ENCODE data around the gene KISS1R. TPM values are rescaled to one million over a fixed set of nuclear protein-coding genes. Genes with fewer than 3 reads are reported as not detected.

KISS1R gene
- polyA plus RNA-seq, 1 donor (not counting 4 experiments of a cell fraction or from before 2014, with no cell fraction given): not detected

GRCh38 chr19:875265-875879 lies 41.8 kb upstream of the KISS1R start:
- DNase-seq (ENCODE audit: low read depth, low spot score) (no peak), FAIRE-seq (no peak)
- H3K4me3 ChIP-seq (ENCODE audit: control insufficient read depth in 2 of 3, extremely low read depth in 1 of 3, insufficient read depth in 2 of 3, low read depth in 1 of 3, low read length in 3 of 3): no peak overlapping the region
- H3K4me2 ChIP-seq (ENCODE audit: control insufficient read depth, extremely low read depth, insufficient read depth, low read depth, low read length): no peak overlapping the region
- H4K20me1 ChIP-seq (ENCODE audit: control insufficient read depth, extremely low read depth, insufficient read depth, low read length): no peaks in the 10 kb centered on the region
- dilution Hi-C loops (cut with MboI; ENCODE audit: extremely low pct_ligation_motif_present, low sequenced_read_pairs): no loop called here
- H3K4me1 ChIP-seq (ENCODE audit: control insufficient read depth, extremely low read depth, insufficient read depth, low read length): peaks cover 15% of the 10 kb centered on the region
- H3K9ac ChIP-seq (ENCODE audit: control insufficient read depth, extremely low read depth, insufficient read depth, low read length): no peak overlapping the region
- H3K27me3 ChIP-seq (ENCODE audit: control insufficient read depth, extremely low read depth, insufficient read depth, low read length): no peaks in the 10 kb centered on the region
- no peaks in the 10 kb centered on the region for H3K9me1 ChIP-seq (ENCODE audit: control insufficient read depth, extremely low read depth, insufficient read depth, low read length)
- H2AFZ ChIP-seq (ENCODE audit: control insufficient read depth, low read length): no peak overlapping the region
- no peaks in the 10 kb centered on the region for H3K9me3 ChIP-seq (ENCODE audit: control insufficient read depth, low read depth, low read length)
- H3K36me3 ChIP-seq (ENCODE audit: control insufficient read depth in 2 of 2, extremely low read depth in 1 of 2, insufficient read depth in 2 of 2, low read length in 2 of 2): peaks cover 8 to 18% of the 10 kb centered on the region in 2 experiments
- no peak for TF ChIP-seq CTCF (optimal IDR thresholded peaks at IDR 0.05 in 1 of 3, IDR thresholded peaks at IDR 0.05 in 1 of 3, conservative IDR thresholded peaks at IDR 0.05 in 1 of 3; ENCODE audit: extremely low read depth in 1 of 3, insufficient read depth in 2 of 3, low read length in 3 of 3)
- TF ChIP-seq EZH2 (IDR thresholded peaks at IDR 0.05; ENCODE audit: low read length): no peak
- no peak overlapping the region for H3K27ac ChIP-seq (ENCODE audit: control insufficient read depth, insufficient read depth, low read length)
- no peaks in the 10 kb centered on the region for H3K79me2 ChIP-seq (ENCODE audit: control insufficient read depth, insufficient read depth, low read length)

- H3K9me3 ChIP-seq (ENCODE audit: control insufficient read depth, low read depth, low read length): no peaks in the 10 kb centered on the region
- H3K27me3 ChIP-seq (ENCODE audit: control insufficient read depth, extremely low read depth, insufficient read depth, low read length): no peaks in the 10 kb centered on the region
- H3K4me3 ChIP-seq (ENCODE audit: control insufficient read depth in 2 of 3, extremely low read depth in 1 of 3, insufficient read depth in 2 of 3, low read depth in 1 of 3, low read length in 3 of 3): no peak overlapping the region
- DNase-seq (ENCODE audit: low read depth, low spot score) (no peak), FAIRE-seq (no peak)
- no peak overlapping the region for H2AFZ ChIP-seq (ENCODE audit: control insufficient read depth, low read length)
- no peaks in the 10 kb centered on the region for H3K79me2 ChIP-seq (ENCODE audit: control insufficient read depth, insufficient read depth, low read length)
- TF ChIP-seq EZH2 (IDR thresholded peaks at IDR 0.05; ENCODE audit: low read length) (no peak), CTCF (optimal IDR thresholded peaks at IDR 0.05 in 1 of 3, IDR thresholded peaks at IDR 0.05 in 1 of 3, conservative IDR thresholded peaks at IDR 0.05 in 1 of 3; ENCODE audit: extremely low read depth in 1 of 3, insufficient read depth in 2 of 3, low read length in 3 of 3) (no peak)
- peaks cover 6 to 21% of the 10 kb centered on the region in 2 experiments for H3K36me3 ChIP-seq (ENCODE audit: control insufficient read depth in 2 of 2, extremely low read depth in 1 of 2, insufficient read depth in 2 of 2, low read length in 2 of 2)
- no peak overlapping the region for H3K9ac ChIP-seq (ENCODE audit: control insufficient read depth, extremely low read depth, insufficient read depth, low read length)
- no peaks in the 10 kb centered on the region for H4K20me1 ChIP-seq (ENCODE audit: control insufficient read depth, extremely low read depth, insufficient read depth, low read length)
- H3K4me1 ChIP-seq (ENCODE audit: control insufficient read depth, extremely low read depth, insufficient read depth, low read length): peaks cover 15% of the 10 kb centered on the region
- H3K9me1 ChIP-seq (ENCODE audit: control insufficient read depth, extremely low read depth, insufficient read depth, low read length): no peaks in the 10 kb centered on the region
- H3K27ac ChIP-seq (ENCODE audit: control insufficient read depth, insufficient read depth, low read length): no peak overlapping the region
- dilution Hi-C loops (cut with MboI; ENCODE audit: extremely low pct_ligation_motif_present, low sequenced_read_pairs): no loop called here
- no peak overlapping the region for H3K4me2 ChIP-seq (ENCODE audit: control insufficient read depth, extremely low read depth, insufficient read depth, low read depth, low read length)
These were observed 41.0 kb upstream of the KISS1R start for GRCh38 chr19:876089-876488.
